Measurements from ENCODE around the gene ITGB4.
A peak's percentile ranks its signal among the peaks of the same experiment; 100 is the strongest.

Gene ITGB4

GRCh38 chr17:75691371-75691791, 29.9 kb upstream of the ITGB4 start:
- no peak overlapping the region for H3K4me3 ChIP-seq (replicated peaks; ENCODE audit: low read depth, low read length)
- TF ChIP-seq CTCF (IDR thresholded peaks at IDR 0.05; ENCODE audit: low read depth, low read length, missing control alignments), result no peak
- no peak for DNase-seq (ENCODE audit: extremely low read depth, low read depth)

- TF ChIP-seq CTCF (IDR thresholded peaks at IDR 0.05; ENCODE audit: low read depth, low read length, missing control alignments), result no peak
- no peak overlapping the region for H3K4me3 ChIP-seq (replicated peaks; ENCODE audit: low read depth, low read length)
- no peak for DNase-seq (ENCODE audit: extremely low read depth, low read depth)
These were observed 29.2 kb upstream of the ITGB4 start for GRCh38 chr17:75691801-75692626.

GRCh38 chr17:75692976-75693375, 28.3 kb upstream of the ITGB4 start:
- no peak overlapping the region for H3K4me3 ChIP-seq (replicated peaks; ENCODE audit: low read depth, low read length)
- DNase-seq (ENCODE audit: extremely low read depth, low read depth), result no peak
- no peak for TF ChIP-seq CTCF (IDR thresholded peaks at IDR 0.05; ENCODE audit: low read depth, low read length, missing control alignments)

GRCh38 chr17:75693500-75694481, 27.5 kb upstream of the ITGB4 start:
- DNase-seq (ENCODE audit: extremely low read depth, low read depth), result peak; percentile 88
- peak; percentile 21 for TF ChIP-seq CTCF (IDR thresholded peaks at IDR 0.05; ENCODE audit: low read depth, low read length, missing control alignments)
- H3K4me3 ChIP-seq (replicated peaks; ENCODE audit: low read depth, low read length), result no peak overlapping the region

GRCh38 chr17:75694536-75694935, 26.7 kb upstream of the ITGB4 start:
- no peak for DNase-seq (ENCODE audit: extremely low read depth, low read depth)
- H3K4me3 ChIP-seq (replicated peaks; ENCODE audit: low read depth, low read length), result no peak overlapping the region
- TF ChIP-seq CTCF (IDR thresholded peaks at IDR 0.05; ENCODE audit: low read depth, low read length, missing control alignments), result no peak

GRCh38 chr17:75695141-75695829, 26.0 kb upstream of the ITGB4 start:
- TF ChIP-seq CTCF (IDR thresholded peaks at IDR 0.05; ENCODE audit: low read depth, low read length, missing control alignments), result no peak
- DNase-seq (ENCODE audit: extremely low read depth, low read depth), result no peak
- H3K4me3 ChIP-seq (replicated peaks; ENCODE audit: low read depth, low read length), result no peak overlapping the region
